Immature natural killer cell (primary cell): ENCODE measurements around the gene ZFR2. TPM values are rescaled to one million over a fixed set of nuclear protein-coding genes. Genes with fewer than 3 reads are reported as not detected.
A peak's percentile ranks its signal among the peaks of the same experiment; 100 is the strongest.
"Not testable (repeated sequence)": the region's sequence is repeated elsewhere in the genome, so short reads cannot be mapped to it uniquely, and the experiment has no call there.

Source experiments
- DNase-seq, 3 donors: peaks; one replicate each; pipeline ENCODE4 v3.0.0; 2022; ENCODE audit warnings: mixed read lengths in 1 of 3
- H3K27ac Mint-ChIP-seq, 6 donors: one replicate each; pipeline ENCODE4 v1.8.0; 2020; ENCODE audit warnings: mixed read lengths in 6 of 6, mild to moderate bottlenecking in 5 of 6, inconsistent platforms in 4 of 6, moderate library complexity in 3 of 6
- H3K27me3 Mint-ChIP-seq, 3 donors: one replicate each; pipeline ENCODE4 v1.8.0; 2020 to 2021; ENCODE audit warnings: low read depth in 3 of 3, mild to moderate bottlenecking in 3 of 3, mixed read lengths in 3 of 3, moderate library complexity in 3 of 3, inconsistent platforms in 1 of 3
- H3K36me3 Mint-ChIP-seq, 3 donors: one replicate each; pipeline ENCODE4 v1.8.0; 2020; ENCODE audit warnings: mixed read lengths in 3 of 3, inconsistent platforms in 2 of 3, mild to moderate bottlenecking in 2 of 3
- H3K4me1 Mint-ChIP-seq, 2 donors: one replicate each; pipeline ENCODE4 v1.8.0; 2020; ENCODE audit warnings: inconsistent platforms in 2 of 2, mild to moderate bottlenecking in 2 of 2, mixed read lengths in 2 of 2, moderate library complexity in 1 of 2
- H3K4me3 Mint-ChIP-seq, 5 donors: one replicate each; pipeline ENCODE4 v1.8.0; 2020; ENCODE audit warnings: mild to moderate bottlenecking in 5 of 5, mixed read lengths in 5 of 5, inconsistent platforms in 3 of 5, moderate library complexity in 3 of 5
- H3K9me3 Mint-ChIP-seq, 6 donors: one replicate each; pipeline ENCODE4 v1.8.0; 2020; ENCODE audit warnings: mild to moderate bottlenecking in 6 of 6, mixed read lengths in 6 of 6, inconsistent platforms in 4 of 6, moderate library complexity in 3 of 6
- polyA plus RNA-seq, 3 donors: library from polyadenylated mRNA; unstranded; fragments of 300-500 nt; fragmentation: Illumina TruSeq; gene quantifications; one replicate each; pipeline ENCODE4 v1.2.3, GENCODE V29; 2021

Gene ZFR2
- polyA plus RNA-seq, 3 donors from 2014 or later, result 2.1 to 5.4 (median 3.1) TPM

GRCh38 chr19:3761382-3762129 lies 107.3 kb downstream of the ZFR2 start, which contains the start of gene APBA3:
Gene APBA3 (minus strand): TSS chr19:3761692. CDS start chr19:3760264, 1,428 bp downstream.
- peak; percentile 92 to 93 (median 93) for DNase-seq
- Mint-ChIP-seq H3K4me1 (peaks cover 29 to 44% of the 10 kb centered on the region in 2 donors), H3K36me3 (peaks cover 0 to 3% (median 0%) of the 10 kb centered on the region in 3 donors), H3K27ac (peak within 1 kb of the TSS; percentile 100), H3K9me3 (peaks cover 0 to 3% (median 0%) of the 10 kb centered on the region in 6 donors), H3K27me3 (peaks cover 12 to 20% (median 19%) of the 10 kb centered on the region in 3 donors), H3K4me3 (peak within 1 kb of the TSS; percentile 97 to 99 (median 98))

- H3K9me3 Mint-ChIP-seq, result peaks cover 0 to 3% (median 0%) of the 10 kb centered on the region in 6 donors
- peaks cover 0 to under 1% (median 0%) of the 10 kb centered on the region in 3 donors for H3K36me3 Mint-ChIP-seq
- H3K4me1 Mint-ChIP-seq, result peaks cover 31 to 41% of the 10 kb centered on the region in 2 donors
- peak; percentile 17 to 44 (median 28) for DNase-seq
- peak overlapping the region; percentile 91 to 97 (median 96) for H3K4me3 Mint-ChIP-seq
- H3K27ac Mint-ChIP-seq, result peak overlapping the region; percentile 95 to 100 (median 96)
- H3K27me3 Mint-ChIP-seq, result peaks cover 12 to 20% (median 18%) of the 10 kb centered on the region in 3 donors
These were observed 107.9 kb downstream of the ZFR2 start for GRCh38 chr19:3760871-3761361.

GRCh38 chr19:3759482-3760254 lies 109.2 kb downstream of the ZFR2 start:
- H3K27ac Mint-ChIP-seq, result peak overlapping the region in 1 of 6 donors; percentile 39

GRCh38 chr19:3758297-3758696 lies 110.5 kb downstream of the ZFR2 start:
- peaks cover 39 to 45% of the 10 kb centered on the region in 2 donors for H3K4me1 Mint-ChIP-seq
- not testable (repeated sequence) for DNase-seq, H3K9me3 Mint-ChIP-seq, H3K4me3 Mint-ChIP-seq, H3K36me3 Mint-ChIP-seq
- peak overlapping the region in 1 of 6 donors; percentile 17 for H3K27ac Mint-ChIP-seq
- H3K27me3 Mint-ChIP-seq, result peaks cover 12 to 20% (median 18%) of the 10 kb centered on the region in 3 donors

More at GRCh38 chr19:3759482-3760254, 109.2 kb downstream of the ZFR2 start:
- H3K4me1 Mint-ChIP-seq, result peaks cover 40 to 46% of the 10 kb centered on the region in 2 donors
- H3K27me3 Mint-ChIP-seq, result peaks cover 12 to 20% (median 18%) of the 10 kb centered on the region in 3 donors
- H3K36me3 Mint-ChIP-seq, result peaks cover 0 to 4% (median 3%) of the 10 kb centered on the region in 3 donors
- peak overlapping the region in 2 of 5 donors; percentile 48 to 92 for H3K4me3 Mint-ChIP-seq
- peaks cover 0 to 3% (median 0%) of the 10 kb centered on the region in 6 donors for H3K9me3 Mint-ChIP-seq
- DNase-seq, result no peak

- not testable (repeated sequence) for H3K4me3 Mint-ChIP-seq, DNase-seq, H3K9me3 Mint-ChIP-seq, H3K27ac Mint-ChIP-seq, H3K36me3 Mint-ChIP-seq
- peaks cover 6 to 15% (median 14%) of the 10 kb centered on the region in 3 donors for H3K27me3 Mint-ChIP-seq
- peaks cover 33 to 39% of the 10 kb centered on the region in 2 donors for H3K4me1 Mint-ChIP-seq
These were observed 111.1 kb downstream of the ZFR2 start for GRCh38 chr19:3757705-3758104.

Other genes starting within 250 kb of the ZFR2 start
- gene CACTIN, start 242.2 kb downstream of the ZFR2 start, polyA plus RNA-seq, result 10 to 100 TPM in 1 of 3 donors, 1 to 10 TPM in 2; 1.4 to 18.0 (median 5.6) TPM
- gene PIP5K1C, start 168.6 kb downstream of the ZFR2 start, polyA plus RNA-seq, result 10 to 100 TPM in 1 of 3 donors, 1 to 10 TPM in 1, not detected in 1; 4.3 to 25.7 TPM
- gene TJP3, start 160.7 kb downstream of the ZFR2 start, polyA plus RNA-seq, result under 1 TPM in 1 of 3 donors, not detected in 2; 0.34 TPM
- gene APBA3, start 107.3 kb downstream of the ZFR2 start, polyA plus RNA-seq, result 10 to 100 TPM; 24.2 to 32.4 (median 31.2) TPM
- 100 to 1,000 TPM; 116 to 167 (median 122) TPM for gene MRPL54, start 106.4 kb downstream of the ZFR2 start, polyA plus RNA-seq
- gene RAX2, start 96.8 kb downstream of the ZFR2 start, polyA plus RNA-seq, result not detected
- gene MATK, start 82.7 kb downstream of the ZFR2 start, polyA plus RNA-seq, result 100 to 1,000 TPM; 326 to 436 (median 418) TPM
- gene ATCAY, start 11.6 kb upstream of the ZFR2 start, polyA plus RNA-seq, result not detected
- not detected for gene NMRK2, start 64.0 kb upstream of the ZFR2 start, polyA plus RNA-seq
- 10 to 100 TPM; 28.3 to 45.3 (median 29.6) TPM for gene DAPK3, start 102.1 kb upstream of the ZFR2 start, polyA plus RNA-seq
- gene EEF2, start 116.4 kb upstream of the ZFR2 start, polyA plus RNA-seq, result 100 to 1,000 TPM; 167 to 381 (median 325) TPM
- gene PIAS4, start 138.7 kb upstream of the ZFR2 start, polyA plus RNA-seq, result 1 to 10 TPM; 6.1 to 8.5 (median 7.3) TPM
- gene ZBTB7A, start 197.9 kb upstream of the ZFR2 start, polyA plus RNA-seq, result 10 to 100 TPM; 10.2 to 62.3 (median 29.0) TPM